K562 (cell line): ENCODE results near the gene PRDM2. TPM values are rescaled to one million over a fixed set of nuclear protein-coding genes. Genes with fewer than 3 reads are reported as not detected.

ENCODE experiments used
- ATAC-seq: fragments of 200-7000 bp; cut with Tn5 transposase; 3 replicates; pipeline ENCODE4 v1.9.1; 2020; ENCODE audit warnings: moderate library complexity
- BruUV-seq: library from RNA; stranded (reverse); fragments of 400-500 nt; replicated peaks from 2 replicates; lab custom pipeline; 2021; lab: Mats Ljungman, UMichigan
- CTCF ChIA-PET: fragments of 300-600 bp; formaldehyde crosslinking; extraction: SDS; loops from one replicate; lab custom pipeline; 2021; ENCODE audit warnings: low intra/inter-chr PET ratio; lab: Yijun Ruan, JAX
- POLR2A ChIA-PET: fragments of 300-600, 350-650 bp; sonication (Branson Sonifier 250); formaldehyde crosslinking; extraction: SDS; loops from one replicate; lab custom pipeline; 2021; ENCODE audit warnings: antibody characterized with exemption, inconsistent platforms; lab: Yijun Ruan, JAX
- DNase-seq, 4 experiments: peaks; one replicate each; pipeline versions ENCODE4 v3.0.0 to v3.0.0-alpha.2; 2011 to 2018; ENCODE audit warnings: low spot score in 3 of 4, mixed read lengths in 3 of 4; ENCODE audit errors: extremely low read depth in 1 of 4
- FAIRE-seq: peaks from 2 replicates; lab custom pipeline; 2011; peaks lifted over from hg19 to GRCh38; lab: Jason Lieb, UNC
- H2AFZ ChIP-seq: 2 replicates; pipeline ENCODE4 v1.6.0; 2011; ENCODE audit warnings: low read depth, low read length, control low read depth, inconsistent platforms
- H3K27ac ChIP-seq: fragments of 200-600 bp; 3 replicates; pipeline ENCODE4 v1.8.0; 2011; ENCODE audit warnings: low read depth, mild to moderate bottlenecking, control low read depth, inconsistent platforms, low read length, moderate library complexity, mixed read lengths; ENCODE audit errors: extremely low read depth
- H3K27me3 ChIP-seq, 2 experiments: fragments of 300-600 bp in 1 of 2; 2 replicates in 1 of 2; 3 replicates in 1 of 2; pipeline versions ENCODE4 v1.6.0 to v1.8.0; 2011; ENCODE audit warnings: inconsistent platforms in 2 of 2, low read length in 2 of 2, mild to moderate bottlenecking in 1 of 2, mixed read lengths in 1 of 2, moderate library complexity in 1 of 2; ENCODE audit not compliant: control insufficient read depth in 2 of 2, insufficient read depth in 2 of 2
- H3K36me3 ChIP-seq: fragments of 300-600 bp; 3 replicates; pipeline ENCODE4 v1.8.0; 2011; ENCODE audit warnings: mild to moderate bottlenecking, low read length, inconsistent platforms; ENCODE audit not compliant: control insufficient read depth, insufficient read depth
- H3K4me1 ChIP-seq, 2 experiments: fragments of 200-600 bp in 1 of 2; replicated peaks in 1 of 2; 2 replicates in 1 of 2; 3 replicates in 1 of 2; pipeline versions ENCODE4 v1.5.1 to v1.8.0; 2011; ENCODE audit warnings: inconsistent platforms in 2 of 2, low read length in 2 of 2, mild to moderate bottlenecking in 1 of 2, mixed read lengths in 1 of 2, moderate library complexity in 1 of 2; ENCODE audit not compliant: control insufficient read depth in 2 of 2, insufficient read depth in 2 of 2
- H3K4me2 ChIP-seq: 2 replicates; pipeline ENCODE4 v1.6.1; 2011; ENCODE audit warnings: low read length, control low read depth, inconsistent platforms, mixed read lengths; ENCODE audit not compliant: insufficient read depth
- H3K4me3 ChIP-seq: fragments of 200-600 bp; sonication (generic), shearing (Covaris generic); 2 replicates; pipeline ENCODE4 v1.5.1; 2016; ENCODE audit warnings: control low read depth, inconsistent platforms
- H3K79me2 ChIP-seq: fragments of 200-600 bp; 3 replicates; pipeline ENCODE4 v1.8.0; 2011; ENCODE audit warnings: low read length, inconsistent platforms; ENCODE audit not compliant: control insufficient read depth, insufficient read depth
- H3K9ac ChIP-seq, 2 experiments: 2 replicates each; pipeline versions ENCODE4 v1.6.0 to v1.6.1; 2011; ENCODE audit warnings: low read depth in 2 of 2, low read length in 2 of 2, control low read depth in 1 of 2, inconsistent platforms in 1 of 2, mild to moderate bottlenecking in 1 of 2, mixed read lengths in 1 of 2; ENCODE audit not compliant: insufficient read depth in 1 of 2
- H3K9me1 ChIP-seq: one replicate; pipeline ENCODE4 v1.6.0; 2011; ENCODE audit warnings: inconsistent platforms, mild to moderate bottlenecking, low read length, moderate library complexity; ENCODE audit not compliant: control insufficient read depth, insufficient read depth
- H3K9me3 ChIP-seq: replicated peaks from 2 replicates; pipeline ENCODE4 v1.5.1; 2011; ENCODE audit warnings: low read depth, low read length, inconsistent platforms; ENCODE audit not compliant: control insufficient read depth, insufficient read depth
- H4K20me1 ChIP-seq: replicated peaks from 2 replicates; pipeline ENCODE4 v1.6.1; 2011; ENCODE audit warnings: low read length, inconsistent platforms, mixed read lengths; ENCODE audit not compliant: control insufficient read depth, insufficient read depth
- CHD4 ChIP-seq: fragments of 200-600 bp; sonication (generic); IDR thresholded peaks from 3 replicates; pipeline ENCODE4 v1.6.1; 2012; ENCODE audit warnings: low read depth, mild to moderate bottlenecking, mixed read lengths, low read length, inconsistent platforms; ENCODE audit not compliant: insufficient read depth, insufficient replicate concordance, poor library complexity, severe bottlenecking
- ESRRA ChIP-seq: fragments of 450-650 bp; IDR thresholded peaks from 2 replicates; pipeline ENCODE4 v1.6.1; 2014; ENCODE audit warnings: low read depth, mild to moderate bottlenecking, moderate library complexity, borderline replicate concordance
- ETV6 ChIP-seq, 3 experiments: fragments of 150-350 bp in 1 of 3; sonication (generic) in 1 of 3; formaldehyde crosslinking in 1 of 3; IDR thresholded peaks; 2 replicates each; pipeline versions ENCODE4 v1.6.1 to v1.8.0; 2014 to 2022; ENCODE audit warnings: borderline replicate concordance in 2 of 3, low read depth in 2 of 3, antibody characterized with exemption in 1 of 3, low read length in 1 of 3, mild to moderate bottlenecking in 1 of 3, missing genetic modification reagents in 1 of 3
- MCM7 ChIP-seq, 2 experiments: fragments of 450-650 bp; IDR thresholded peaks; 2 replicates each; pipeline ENCODE4 v1.6.1; 2016 to 2018
- PRPF4 ChIP-seq: fragments of 200-400 bp; formaldehyde crosslinking; IDR thresholded peaks from one replicate; pipeline ENCODE4 v1.6.1; 2017; ENCODE audit warnings: low read length, low read depth, mild to moderate bottlenecking; ENCODE audit not compliant: insufficient read depth, poor library complexity, severe bottlenecking
- REST ChIP-seq, 2 experiments: fragments of 450-650 bp; formaldehyde crosslinking in 1 of 2; IDR thresholded peaks; 2 replicates each; pipeline versions ENCODE4 v1.4.0 to v1.6.1; 2014 to 2020; ENCODE audit warnings: mild to moderate bottlenecking in 2 of 2, borderline replicate concordance in 1 of 2, low read depth in 1 of 2
- SRSF1 ChIP-seq: fragments of 200-400 bp; formaldehyde crosslinking; IDR thresholded peaks from 2 replicates; pipeline ENCODE4 v1.6.1; 2017; ENCODE audit warnings: mild to moderate bottlenecking, low read depth, low read length, moderate library complexity
- ZBED1 ChIP-seq: IDR thresholded peaks from 2 replicates; pipeline ENCODE4 v1.6.1; 2014
- ZNF134 ChIP-seq: fragments of 250-450 bp; sonication (Bioruptor Pico); conservative IDR thresholded peaks from 2 replicates; pipeline ENCODE4 v1.4.0; 2020
- ZNF316 ChIP-seq: fragments of 450-650 bp; IDR thresholded peaks from 2 replicates; pipeline ENCODE4 v1.6.1; 2016
- WGBS: fragments of 100-300 bp; shearing (Covaris generic); methylation state at CpG from one replicate; pipeline ENCODE4 v1.1.6; 2016; ENCODE audit warnings: low coverage, mixed read lengths; ENCODE audit not compliant: insufficient coverage; ENCODE audit errors: missing lambda C conversion rate; 5-methylcytosine and 5-hydroxymethylcytosine counted together
- in situ Hi-C: fragments of 300-500 bp; cut with MboI; formaldehyde crosslinking; loops from 4 replicates; pipeline ENCODE4 v1.15.0; 2018; ENCODE audit warnings: inconsistent platforms, mixed read lengths
- intact Hi-C: fragments of 100-400 bp; cut with micrococcal nuclease; formaldehyde crosslinking; loops from 2 replicates; pipeline ENCODE4 v1.14.2; 2022
- polyA plus RNA-seq, 8 experiments: library from polyadenylated mRNA; depleted of rRNA in 4 of 8; stranded (reverse) in 5 of 8; unstranded in 3 of 8; fragments of >200 nt; fragmentation: Nextera tagmentation in 2 of 8; fragmentation: Illumina TruSeq in 1 of 8; extraction: Ambion mirVana in 2 of 8; extraction: Trizol in 1 of 8; gene quantifications; 2 replicates each; pipeline versions ENCODE4 v1.2.1 to v1.2.3, GENCODE V29; 2011 to 2014; ENCODE audit warnings: inconsistent platforms in 1 of 8, missing spikeins in 1 of 8
- total RNA-seq, 7 experiments: library from RNA; depleted of rRNA in 6 of 7; stranded (reverse); fragments of >200 nt in 6 of 7; fragmentation: Illumina TruSeq in 2 of 7; extraction: Trizol in 2 of 7; gene quantifications; 2 replicates each; pipeline versions ENCODE4 v1.2.1 to v1.2.3, GENCODE V29; 2011 to 2021; ENCODE audit warnings: low replicate concordance in 1 of 7
- TF ChIP-seq, protein P1 (sequence below): fragments of 250-450 bp; sonication (Bioruptor Pico); IDR thresholded peaks from 2 replicates; pipeline ENCODE4 v1.9.0; 2021; ENCODE audit warnings: mild to moderate bottlenecking
- TF ChIP-seq, protein P2 (sequence below): fragments of 250-450 bp; sonication (Bioruptor Pico); IDR thresholded peaks from 2 replicates; pipeline ENCODE4 v1.4.0; 2020; ENCODE audit warnings: mild to moderate bottlenecking

PRDM2 gene
- total and polyA plus RNA-seq, 9 of the 15 experiments (the other 6 are each of a cell fraction or from before 2014, with no cell fraction given), result 5.4 to 27.6 (median 12.5) TPM

DNA sequence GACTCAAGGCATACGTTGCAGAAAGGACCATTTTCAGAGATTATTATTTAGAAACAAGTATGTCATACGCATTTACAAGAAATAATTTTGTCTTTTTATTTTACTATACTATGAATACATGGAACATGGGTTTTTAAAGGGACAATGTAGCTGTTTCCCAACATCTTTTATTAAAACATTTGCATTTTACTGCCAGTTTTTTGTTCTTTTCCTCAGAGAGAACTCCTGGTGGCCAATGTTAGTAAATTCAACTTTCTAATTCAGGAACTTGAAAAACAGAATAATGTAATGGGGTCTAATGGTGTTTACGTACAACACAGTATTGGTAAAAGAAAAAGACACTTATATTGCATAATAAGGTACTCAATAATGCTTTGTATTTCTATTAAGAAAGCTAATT lies 14.9 kb downstream of the PRDM2 start:
- in situ Hi-C loops (no loop called here), intact Hi-C loops (no loop called here)
- no peak for FAIRE-seq
- 2% methylated on average over 3 of the region's 3 CpGs for WGBS
- H3K36me3 ChIP-seq, result no peaks in the 10 kb centered on the region
- no TSS peak for BruUV-seq
- H3K27ac ChIP-seq, result no peak overlapping the region
- H2AFZ ChIP-seq, result no peak overlapping the region
- no peaks in the 10 kb centered on the region for H4K20me1 ChIP-seq
- no peaks in the 10 kb centered on the region for H3K4me1 ChIP-seq
- H3K4me3 ChIP-seq, result no peak overlapping the region
- ChIA-PET POLR2A (interaction anchor here (0.7 kb wide), 1 partner anchor 64 kb away, joined by 3 read pairs; no protein-coding TSS in a partner anchor), CTCF (no interaction called here)
- H3K9me3 ChIP-seq, result no peaks in the 10 kb centered on the region
- H3K4me2 ChIP-seq, result no peak overlapping the region
- peaks cover 23% of the 10 kb centered on the region in 2 experiments for H3K27me3 ChIP-seq
- H3K9ac ChIP-seq, result no peak overlapping the region
- no peak for ATAC-seq
- no peaks in the 10 kb centered on the region for H3K79me2 ChIP-seq
- no peaks in the 10 kb centered on the region for H3K9me1 ChIP-seq
- no peak for DNase-seq
- TF ChIP-seq MCM7 (IDR thresholded peaks at IDR 0.05), result no peak
- TF ChIP-seq, protein P1, sequence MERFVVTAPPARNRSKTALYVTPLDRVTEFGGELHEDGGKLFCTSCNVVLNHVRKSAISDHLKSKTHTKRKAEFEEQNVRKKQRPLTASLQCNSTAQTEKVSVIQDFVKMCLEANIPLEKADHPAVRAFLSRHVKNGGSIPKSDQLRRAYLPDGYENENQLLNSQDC (CRISPR knock-in tag), result no peak
- TF ChIP-seq ZBED1, result no peak
- no peak for TF ChIP-seq ZNF134 (CRISPR knock-in tag)
- no peak for TF ChIP-seq CHD4
- TF ChIP-seq ESRRA, result no peak
- TF ChIP-seq, protein P2, sequence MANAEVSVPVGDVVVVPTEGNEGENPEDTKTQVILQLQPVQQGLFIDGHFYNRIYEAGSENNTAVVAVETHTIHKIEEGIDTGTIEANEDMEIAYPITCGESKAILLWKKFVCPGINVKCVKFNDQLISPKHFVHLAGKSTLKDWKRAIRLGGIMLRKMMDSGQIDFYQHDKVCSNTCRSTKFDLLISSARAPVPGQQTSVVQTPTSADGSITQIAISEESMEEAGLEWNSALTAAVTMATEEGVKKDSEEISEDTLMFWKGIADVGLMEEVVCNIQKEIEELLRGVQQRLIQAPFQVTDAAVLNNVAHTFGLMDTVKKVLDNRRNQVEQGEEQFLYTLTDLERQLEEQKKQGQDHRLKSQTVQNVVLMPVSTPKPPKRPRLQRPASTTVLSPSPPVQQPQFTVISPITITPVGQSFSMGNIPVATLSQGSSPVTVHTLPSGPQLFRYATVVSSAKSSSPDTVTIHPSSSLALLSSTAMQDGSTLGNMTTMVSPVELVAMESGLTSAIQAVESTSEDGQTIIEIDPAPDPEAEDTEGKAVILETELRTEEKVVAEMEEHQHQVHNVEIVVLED (CRISPR knock-in tag), result no peak
- no peak for TF ChIP-seq ZNF316
- TF ChIP-seq REST (IDR thresholded peaks at IDR 0.05; ENCODE audit: borderline replicate concordance), result no peak
- no peak for TF ChIP-seq REST (CRISPR knock-in tag; IDR thresholded peaks at IDR 0.05; ENCODE audit: low read depth)
- no peak for TF ChIP-seq PRPF4
- TF ChIP-seq SRSF1, result no peak
- no peak for TF ChIP-seq ETV6 (IDR thresholded peaks at IDR 0.05; ENCODE audit: borderline replicate concordance in 1 of 2, low read depth in 2 of 2, low read length in 1 of 2)
- TF ChIP-seq ETV6 (CRISPR knock-in tag; IDR thresholded peaks at IDR 0.05; ENCODE audit: borderline replicate concordance), result no peak
